GM21825 (cell line): Measurements from ENCODE around the gene CHRM4.

ENCODE experiments used
- ATAC-seq: cut with Tn5 transposase; IDR thresholded peaks from one replicate; pipeline ENCODE4 v1.9.1; 2021; ENCODE audit warnings: mild to moderate bottlenecking, moderate library complexity; ENCODE audit not compliant: unreplicated experiment

Gene CHRM4

GRCh38 chr11:46391578-46392420, at the start of gene CHRM4:
TSS of gene CHRM4 (minus strand) at chr11:46391776. CDS start at chr11:46386557, 5,219 bp downstream.
- peak; percentile 9 for ATAC-seq

GRCh38 chr11:46438211-46438610, 46.6 kb upstream of the CHRM4 start:
- no peak for ATAC-seq

- no peak for ATAC-seq
Observed at GRCh38 chr11:46437122-46437689, 45.6 kb upstream of the CHRM4 start.

- ATAC-seq: no peak
Observed at GRCh38 chr11:46436113-46436512, 44.5 kb upstream of the CHRM4 start.

- no peak for ATAC-seq
Observed at GRCh38 chr11:46435679-46436078, 44.1 kb upstream of the CHRM4 start.

GRCh38 chr11:46431211-46431610, 39.6 kb upstream of the CHRM4 start:
- no peak for ATAC-seq

- no peak for ATAC-seq
Observed at GRCh38 chr11:46429717-46430116, 38.1 kb upstream of the CHRM4 start.

- no peak for ATAC-seq
Observed at GRCh38 chr11:46427364-46427763, 35.8 kb upstream of the CHRM4 start.

- ATAC-seq: no peak
Observed at GRCh38 chr11:46426233-46426991, 34.8 kb upstream of the CHRM4 start.

GRCh38 chr11:46422588-46422987, 31.0 kb upstream of the CHRM4 start:
- ATAC-seq: no peak

GRCh38 chr11:46421257-46421880, 29.8 kb upstream of the CHRM4 start:
- ATAC-seq: no peak

GRCh38 chr11:46420513-46420912, 28.9 kb upstream of the CHRM4 start:
- no peak for ATAC-seq

GRCh38 chr11:46418751-46419150, 27.2 kb upstream of the CHRM4 start:
- ATAC-seq: no peak

GRCh38 chr11:46417711-46418110, 26.1 kb upstream of the CHRM4 start:
- ATAC-seq: no peak

- ATAC-seq: no peak
Observed at GRCh38 chr11:46414879-46415278, 23.3 kb upstream of the CHRM4 start.

GRCh38 chr11:46414466-46414796, 22.9 kb upstream of the CHRM4 start:
- ATAC-seq: no peak

GRCh38 chr11:46413760-46414465, 22.3 kb upstream of the CHRM4 start:
- ATAC-seq: no peak

- no peak for ATAC-seq
Observed at GRCh38 chr11:46410021-46410420, 18.4 kb upstream of the CHRM4 start.

GRCh38 chr11:46408407-46408986, 16.9 kb upstream of the CHRM4 start:
- ATAC-seq: no peak

GRCh38 chr11:46407635-46408034, 16.1 kb upstream of the CHRM4 start:
- no peak for ATAC-seq
